Measurements from ENCODE around the gene PIEZO1. TPM values are rescaled to one million over a fixed set of nuclear protein-coding genes. Genes with fewer than 3 reads are reported as not detected.

The PIEZO1 gene
- polyA plus RNA-seq, 1 of the 3 experiments (the other 2 are of a cell fraction), result 184 TPM

GRCh38 chr16:88833086-88833485, 48.1 kb upstream of the PIEZO1 start:
- Histone ChIP-seq H3K9me2 (no peaks in the 10 kb centered on the region), H3K27ac (ENCODE audit: low read depth in 2 of 2, low read length in 1 of 2) (no peak overlapping the region), H3K27me3 (ENCODE audit: insufficient read depth) (no peaks in the 10 kb centered on the region), H3F3A (replicated peaks; ENCODE audit: insufficient read depth) (no peaks in the 10 kb centered on the region), H4K20me1 (ENCODE audit: insufficient read depth) (no peaks in the 10 kb centered on the region), H3K4me3 (ENCODE audit: low read depth in 2 of 2, low read length in 1 of 2) (no peak overlapping the region), H3K4me1 (ENCODE audit: control insufficient read depth in 1 of 2, insufficient read depth in 2 of 2, low read depth in 1 of 2, low read length in 1 of 2) (no peaks in the 10 kb centered on the region), H3K9ac (no peak overlapping the region), H2AFZ (ENCODE audit: low read depth) (no peak overlapping the region), H3K9me3 (no peaks in the 10 kb centered on the region), H3K79me2 (ENCODE audit: insufficient read depth) (no peaks in the 10 kb centered on the region), H3K4me2 (no peak overlapping the region), H3K36me3 (replicated peaks in 1 of 2; ENCODE audit: control insufficient read depth in 1 of 2, insufficient read depth in 2 of 2, low read length in 1 of 2) (peaks cover 0 to 8% of the 10 kb centered on the region in 2 experiments)
- ChIA-PET CTCF (interaction anchor here (1.1 to 1.2 kb wide), 2 partner anchors 17 to 334 kb away, joined by 3 to 4 read pairs; no protein-coding TSS in a partner anchor), POLR2A (no interaction called here)
- WGBS (ENCODE audit: low lambda C conversion rate), result 99% methylated on average over 9 of the region's 13 CpGs
- TF ChIP-seq PBX3 (IDR thresholded peaks at IDR 0.05), result no peak
- TF ChIP-seq USF1 (IDR thresholded peaks at IDR 0.05; ENCODE audit: borderline replicate concordance, low read depth), result no peak
- no peak for TF ChIP-seq IRF3 (IDR thresholded peaks at IDR 0.05; ENCODE audit: low read depth, low read length)
- TF ChIP-seq FOXJ3 (CRISPR knock-in tag; IDR thresholded peaks at IDR 0.05), result no peak
- no peak for TF ChIP-seq CHD2 (IDR thresholded peaks at IDR 0.05; ENCODE audit: low read length, partially characterized antibody)
- TF ChIP-seq RFX5 (IDR thresholded peaks at IDR 0.05; ENCODE audit: low read length), result no peak
- no peak for DNase-seq

GRCh38 chr16:88831838-88832237, 46.8 kb upstream of the PIEZO1 start:
- TF ChIP-seq USF2 (IDR thresholded peaks at IDR 0.05; ENCODE audit: borderline replicate concordance, low read depth, low read length) (no peak), IRF3 (IDR thresholded peaks at IDR 0.05; ENCODE audit: low read depth, low read length) (no peak)
- Histone ChIP-seq H3K4me1 (ENCODE audit: control insufficient read depth in 1 of 2, insufficient read depth in 2 of 2, low read depth in 1 of 2, low read length in 1 of 2) (no peaks in the 10 kb centered on the region), H3K36me3 (replicated peaks in 1 of 2; ENCODE audit: control insufficient read depth in 1 of 2, insufficient read depth in 2 of 2, low read length in 1 of 2) (peaks cover 0 to 11% of the 10 kb centered on the region in 2 experiments), H3K9ac (no peak overlapping the region), H2AFZ (ENCODE audit: low read depth) (no peak overlapping the region), H3K9me3 (no peaks in the 10 kb centered on the region), H3K27ac (ENCODE audit: low read depth in 2 of 2, low read length in 1 of 2) (no peak overlapping the region), H3K4me3 (ENCODE audit: low read depth in 2 of 2, low read length in 1 of 2) (no peak overlapping the region), H4K20me1 (ENCODE audit: insufficient read depth) (no peaks in the 10 kb centered on the region), H3K79me2 (ENCODE audit: insufficient read depth) (no peaks in the 10 kb centered on the region), H3K4me2 (no peak overlapping the region), H3F3A (replicated peaks; ENCODE audit: insufficient read depth) (no peaks in the 10 kb centered on the region), H3K9me2 (no peaks in the 10 kb centered on the region), H3K27me3 (ENCODE audit: insufficient read depth) (no peaks in the 10 kb centered on the region)
- ChIA-PET CTCF (no interaction called here), POLR2A (no interaction called here)
- DNase-seq, result peak; percentile 52
- WGBS (ENCODE audit: low lambda C conversion rate), result 87% methylated on average over 6 of the region's 13 CpGs

Measured in SK-N-SH (cell line).